Right kidney (tissue), 1 donor: ENCODE measurements around the gene HHIPL1.
"Not testable (repeated sequence)": the region's sequence is repeated elsewhere in the genome, so short reads cannot be mapped to it uniquely, and the experiment has no call there.

ENCODE experiments used
- DNase-seq: peaks from one replicate; pipeline ENCODE4 v3.0.0-alpha.2; 2016

The HHIPL1 gene

DNA sequence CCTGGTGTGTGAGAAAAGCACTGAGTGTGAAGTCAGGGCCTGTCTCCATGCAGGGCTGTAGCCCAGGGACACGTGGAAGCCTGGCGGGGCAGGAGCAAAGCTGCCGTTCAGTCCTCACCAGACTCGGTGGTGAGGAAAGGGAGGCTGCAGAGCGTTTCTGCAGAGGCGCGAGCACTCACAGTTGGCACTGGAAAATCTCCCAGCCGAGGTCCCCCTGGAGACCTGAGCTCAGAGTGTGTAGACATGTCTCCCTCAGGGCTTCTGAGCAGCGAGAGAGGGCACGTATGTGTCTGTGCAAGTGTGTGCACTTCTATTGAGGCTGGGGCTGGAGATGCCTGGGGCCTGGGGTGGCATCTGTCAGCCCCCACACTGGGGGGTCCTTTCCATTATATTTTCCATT lies 11.0 kb upstream of the HHIPL1 start:
- DNase-seq = no peak

DNA sequence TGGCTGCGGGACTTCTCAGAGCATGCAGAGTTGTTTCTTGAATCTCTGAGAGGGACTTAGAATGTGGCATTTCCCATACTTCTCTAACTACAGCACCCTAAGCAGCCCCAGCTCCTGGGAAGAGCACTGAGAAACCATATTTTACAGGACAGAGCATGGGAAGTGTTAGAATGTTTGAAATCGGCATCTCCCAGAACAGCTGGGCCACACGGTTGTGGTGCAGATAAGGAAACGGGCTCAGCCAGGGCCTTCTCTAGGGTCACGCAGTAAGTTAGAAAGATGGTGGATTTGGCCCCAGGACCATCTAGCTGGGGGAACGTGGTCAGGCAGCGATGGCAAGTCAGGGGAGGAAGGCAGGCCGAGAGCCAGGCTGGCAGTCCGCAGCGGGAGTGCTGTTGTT lies 10.5 kb upstream of the HHIPL1 start:
- no peak for DNase-seq

DNA sequence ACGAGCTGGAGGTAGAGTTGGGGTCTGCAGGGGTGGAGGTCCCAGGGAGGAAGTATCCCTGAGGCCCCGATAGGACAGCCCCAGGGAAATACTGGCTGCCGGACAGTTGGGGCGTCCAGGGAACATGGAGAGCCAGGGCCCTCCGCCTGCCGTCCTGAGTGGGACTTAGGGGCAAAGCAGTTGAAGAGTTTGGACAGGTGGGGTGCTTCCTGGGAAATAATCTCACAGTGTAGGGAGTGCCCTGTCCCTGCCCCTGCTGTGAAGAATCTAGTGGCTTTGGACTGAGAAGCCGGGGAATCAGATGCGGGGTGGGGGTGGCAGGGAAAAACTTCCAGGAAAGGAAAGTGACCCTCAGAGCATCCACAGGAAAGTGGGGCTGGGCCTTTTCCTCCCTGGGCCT lies 9.8 kb upstream of the HHIPL1 start:
- no peak for DNase-seq

DNA sequence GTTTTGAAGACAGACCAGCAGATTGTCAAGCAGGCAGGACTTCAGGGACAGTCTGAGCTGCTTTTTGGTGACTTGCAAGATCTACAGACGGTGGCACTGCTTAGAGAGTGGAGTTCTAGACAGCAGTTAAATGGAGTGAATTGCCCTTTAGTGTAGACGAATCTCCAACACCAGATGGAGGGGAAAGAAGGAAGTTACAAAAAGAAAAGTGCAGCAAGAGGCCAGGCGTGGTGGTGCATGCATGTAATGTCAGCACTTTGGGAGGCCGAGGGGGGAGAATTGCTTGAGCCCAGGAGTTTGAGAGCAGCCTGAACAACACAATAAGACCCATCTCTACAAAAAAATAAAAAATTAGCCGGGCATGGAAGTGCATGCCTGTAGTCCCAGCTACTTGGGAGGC lies 8.4 kb upstream of the HHIPL1 start:
- no peak for DNase-seq

DNA sequence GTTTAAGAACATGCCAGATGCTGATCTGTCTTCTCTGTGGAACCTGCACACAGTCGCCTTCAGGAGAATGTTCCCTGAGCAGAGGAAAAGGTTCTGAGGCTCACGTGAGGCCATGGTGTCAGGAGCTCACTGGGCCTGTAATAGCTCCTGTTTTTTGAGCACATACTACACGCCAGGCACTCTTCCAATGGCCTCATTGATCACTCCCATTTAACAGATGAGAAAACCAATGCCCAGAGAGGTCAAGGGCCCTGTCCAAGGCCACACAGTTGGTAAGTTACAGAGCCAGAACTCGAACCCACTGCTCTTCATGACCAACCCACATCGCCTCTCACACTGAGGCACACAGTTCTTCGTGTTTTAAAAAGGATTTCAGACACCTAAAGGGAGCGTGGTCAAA lies 7.3 kb upstream of the HHIPL1 start:
- DNase-seq = no peak

DNA sequence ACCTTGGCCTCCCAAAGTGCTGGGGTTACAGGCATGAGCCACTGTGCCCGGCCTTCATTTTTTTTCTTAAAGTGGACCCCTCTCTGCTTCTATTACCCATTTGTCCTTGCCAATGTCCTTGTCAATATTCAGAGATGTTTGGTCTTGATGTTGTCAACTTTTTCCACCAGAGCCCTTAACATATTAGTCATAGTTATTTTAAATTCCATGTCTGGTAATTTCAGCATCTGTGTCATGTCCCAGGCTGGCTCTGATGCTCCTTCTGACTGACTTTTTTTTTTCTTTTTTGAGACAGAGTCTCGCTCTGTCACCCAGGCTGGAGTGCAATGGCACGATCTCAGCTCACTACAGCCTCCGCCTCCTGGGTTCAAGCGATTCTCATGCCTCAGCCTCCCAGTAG lies 2.2 kb upstream of the HHIPL1 start:
- not testable (repeated sequence) for DNase-seq

DNA sequence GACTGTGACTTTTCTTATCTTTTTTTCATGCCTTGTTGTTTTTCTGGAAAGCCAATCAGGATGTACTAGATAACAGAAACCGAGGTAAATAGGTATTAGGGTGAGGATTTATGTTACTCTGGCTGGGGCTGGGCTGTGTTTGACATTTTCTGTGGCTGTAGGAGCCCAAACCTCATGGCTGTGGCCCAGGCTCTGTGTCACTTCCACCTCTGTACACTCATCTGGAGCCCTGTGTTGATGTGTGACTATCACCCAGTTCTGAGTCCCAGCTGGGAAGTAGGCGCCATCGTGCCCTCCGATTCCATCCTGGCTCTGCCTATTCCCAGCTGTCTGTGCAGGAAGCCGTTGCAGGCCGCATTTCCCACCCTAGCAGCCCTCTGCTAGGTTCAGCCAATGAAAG lies 1.6 kb upstream of the HHIPL1 start:
- no peak for DNase-seq

DNA sequence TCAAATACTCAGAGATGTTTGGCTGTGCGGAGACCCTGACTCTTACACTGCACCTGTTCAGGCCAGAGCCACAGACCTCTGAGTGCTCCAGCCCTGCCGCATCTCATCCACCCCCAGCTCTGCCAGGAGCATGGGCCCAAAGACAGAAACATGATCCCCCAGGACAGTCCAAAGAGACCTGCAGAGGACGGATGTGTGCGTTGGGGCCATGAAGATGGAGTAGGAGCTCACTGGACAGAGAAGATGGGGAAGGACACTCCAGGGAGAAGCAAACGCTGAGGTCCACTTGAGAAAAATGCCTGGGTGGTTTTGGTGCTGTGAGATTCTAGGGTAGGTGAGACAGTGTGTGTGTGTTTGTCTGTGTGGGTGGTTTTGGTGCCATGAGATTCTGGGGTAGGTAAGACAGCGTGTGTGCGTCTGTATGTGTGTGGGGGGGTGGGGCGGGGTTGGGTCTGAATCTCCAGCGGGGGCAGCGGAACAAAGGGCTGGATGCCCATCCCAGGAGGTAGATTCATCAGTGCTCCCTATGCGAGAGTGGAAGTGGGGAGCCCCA lies 818 bp upstream of the HHIPL1 start:
- no peak for DNase-seq

DNA sequence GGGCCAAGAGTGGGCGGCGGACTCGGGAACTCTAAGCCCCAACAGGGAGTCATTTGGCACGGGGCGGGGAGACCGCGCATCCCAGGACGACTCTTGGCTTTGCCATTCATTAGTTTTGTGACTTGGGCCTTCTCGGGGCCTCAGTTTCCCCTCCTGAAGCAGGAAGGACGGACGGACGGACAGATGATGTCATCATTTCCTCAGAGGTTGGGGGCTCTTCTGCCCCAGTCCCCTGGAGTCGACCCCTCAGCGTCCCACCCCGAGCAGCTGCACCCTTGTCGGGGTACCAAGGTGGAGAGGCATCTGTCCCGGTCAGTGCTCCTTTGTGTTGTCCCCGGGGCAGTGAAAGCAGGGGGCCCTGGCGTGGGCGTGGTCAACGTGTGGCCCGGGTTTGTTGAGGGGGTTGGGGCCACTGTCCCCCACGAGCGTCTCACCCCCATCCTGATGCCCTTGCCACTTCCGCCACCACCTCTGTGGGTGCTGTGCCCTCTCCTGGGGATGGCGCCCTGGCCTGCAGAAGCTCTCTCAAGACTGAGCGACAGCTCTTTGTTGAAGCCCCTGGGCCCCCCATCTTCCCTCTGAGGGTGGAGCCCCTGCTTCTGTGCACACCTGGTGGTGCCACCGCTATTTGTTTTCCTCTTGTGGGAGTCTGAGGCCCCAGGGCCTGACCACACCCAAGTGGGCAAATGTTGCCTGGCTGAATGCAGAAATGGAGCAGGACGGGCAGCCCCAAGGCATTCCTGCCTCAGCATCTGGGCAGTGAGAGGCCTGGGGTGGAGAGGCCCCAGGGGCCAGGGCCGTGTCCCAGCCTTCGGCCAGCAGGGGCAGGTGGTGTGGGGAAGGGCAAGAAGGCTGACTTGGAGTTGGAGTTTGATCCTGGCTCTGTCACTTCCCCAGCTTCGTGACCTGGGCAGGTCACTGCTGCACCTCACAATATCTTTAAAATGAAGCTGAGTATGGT lies 896 bp downstream of the HHIPL1 start:
- DNase-seq = no peak

DNA sequence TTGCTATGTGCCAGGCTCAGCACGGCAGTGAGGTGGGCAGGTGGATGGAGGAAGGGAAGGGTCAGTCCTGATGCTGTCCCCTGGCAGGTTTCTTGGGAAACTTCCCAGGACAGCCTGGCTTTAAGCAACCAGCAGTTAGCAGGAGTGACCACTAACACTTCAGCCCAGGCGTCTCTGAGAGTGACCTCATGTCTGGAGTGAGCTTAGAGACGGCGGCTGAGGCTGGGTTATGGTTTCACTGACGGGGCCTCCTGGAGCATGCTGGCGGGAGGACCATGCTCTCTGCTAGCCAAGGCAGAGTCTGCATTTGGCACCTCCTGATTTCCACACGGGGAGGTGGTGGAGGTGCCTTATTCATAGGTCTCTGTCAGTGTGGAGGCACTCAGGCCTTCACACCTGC lies 2.5 kb downstream of the HHIPL1 start:
- DNase-seq = no peak

DNA sequence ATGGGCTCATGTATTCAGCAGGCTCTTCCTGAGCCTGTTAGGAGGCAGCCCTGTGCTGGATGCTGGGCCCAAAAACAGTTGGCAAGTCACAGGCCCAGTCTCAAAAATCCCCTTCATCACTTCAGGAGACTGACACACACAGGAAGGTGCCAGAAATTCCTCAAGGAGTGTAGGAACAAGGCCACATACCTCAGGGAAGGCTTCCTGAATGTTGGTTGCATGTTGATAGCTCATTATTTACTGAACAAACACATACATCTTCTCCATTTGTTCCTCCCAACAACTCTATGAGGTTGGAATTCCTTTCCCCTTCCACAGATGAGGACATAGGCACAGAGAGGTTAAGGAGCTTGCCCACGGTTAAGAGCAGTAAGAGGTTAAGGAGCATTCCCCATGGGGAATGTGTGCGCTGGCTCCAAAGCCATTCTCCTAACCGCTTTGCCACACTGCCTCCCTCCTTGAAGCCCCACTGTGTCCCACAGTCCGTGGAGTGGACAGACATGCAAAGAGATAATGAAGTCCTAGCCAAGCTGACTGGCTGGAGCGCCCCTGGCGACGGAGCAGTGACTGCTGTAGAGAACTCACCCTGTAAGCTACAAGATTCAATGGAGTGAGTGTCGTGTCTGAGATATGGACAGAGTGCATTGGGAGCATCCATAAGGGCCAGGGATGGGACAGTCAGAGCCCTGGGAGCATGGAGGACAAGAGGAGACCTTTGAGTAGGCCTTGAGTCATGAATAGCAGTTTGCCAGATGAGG lies 3.3 kb downstream of the HHIPL1 start:
- DNase-seq = no peak

DNA sequence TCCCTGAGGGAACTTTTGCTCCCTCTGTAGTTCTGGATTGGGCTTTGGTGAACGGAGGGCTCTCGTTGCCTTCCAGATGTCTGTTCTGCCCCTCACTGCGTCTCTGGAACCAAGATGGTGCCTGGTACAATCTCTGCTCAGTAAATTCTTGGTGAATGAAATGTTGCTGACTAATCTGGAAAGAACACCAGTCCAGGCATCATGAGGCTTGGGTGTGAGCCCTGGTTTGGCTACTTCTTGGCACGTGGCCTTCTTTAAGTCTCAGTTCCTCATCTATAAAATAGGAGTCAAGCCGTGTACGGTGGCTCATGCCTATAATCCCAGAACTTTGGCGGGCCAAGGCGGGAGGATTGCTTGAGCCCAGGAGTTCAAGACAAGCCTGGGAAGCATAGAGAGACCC lies 4.3 kb downstream of the HHIPL1 start:
- DNase-seq = no peak

DNA sequence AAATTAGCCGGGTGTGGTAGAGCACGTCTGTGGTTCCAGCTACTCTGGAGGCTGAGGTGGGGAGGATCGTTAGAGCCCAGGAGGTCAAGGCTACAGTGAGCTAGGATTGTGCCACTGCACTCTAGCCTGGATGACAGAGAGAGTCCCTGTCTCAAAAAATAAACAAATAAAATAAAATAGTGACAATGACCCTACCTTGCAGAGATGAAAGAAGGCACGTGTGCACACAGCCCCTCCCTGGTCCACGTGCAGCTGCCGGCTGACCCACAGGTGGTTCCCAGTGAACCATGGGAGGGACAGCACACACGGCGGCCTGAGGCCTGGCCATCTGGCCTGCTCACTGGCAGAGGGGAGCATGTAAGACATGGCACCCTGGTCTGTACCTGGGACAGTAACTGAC lies 4.7 kb downstream of the HHIPL1 start:
- no peak for DNase-seq

DNA sequence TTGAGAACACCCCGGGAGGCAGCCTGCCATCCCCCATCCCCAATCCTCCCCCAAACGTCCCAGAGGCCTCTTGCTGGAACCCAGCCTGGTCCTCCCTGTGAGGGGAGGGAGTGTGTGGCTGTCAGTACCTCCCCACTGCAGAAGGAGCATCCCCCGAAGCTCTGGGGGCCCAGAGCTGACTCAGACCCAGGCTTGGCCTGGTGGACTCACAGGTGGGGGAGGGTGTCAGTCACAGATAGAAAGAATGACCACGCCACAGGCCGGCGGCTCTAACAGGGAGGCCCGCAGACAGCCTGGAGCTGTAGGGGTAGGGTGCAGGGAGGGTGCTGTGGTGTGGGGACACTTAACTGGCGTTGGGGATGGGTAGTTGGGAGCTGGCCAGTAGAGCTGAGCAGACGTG lies 5.3 kb downstream of the HHIPL1 start:
- no peak for DNase-seq

DNA sequence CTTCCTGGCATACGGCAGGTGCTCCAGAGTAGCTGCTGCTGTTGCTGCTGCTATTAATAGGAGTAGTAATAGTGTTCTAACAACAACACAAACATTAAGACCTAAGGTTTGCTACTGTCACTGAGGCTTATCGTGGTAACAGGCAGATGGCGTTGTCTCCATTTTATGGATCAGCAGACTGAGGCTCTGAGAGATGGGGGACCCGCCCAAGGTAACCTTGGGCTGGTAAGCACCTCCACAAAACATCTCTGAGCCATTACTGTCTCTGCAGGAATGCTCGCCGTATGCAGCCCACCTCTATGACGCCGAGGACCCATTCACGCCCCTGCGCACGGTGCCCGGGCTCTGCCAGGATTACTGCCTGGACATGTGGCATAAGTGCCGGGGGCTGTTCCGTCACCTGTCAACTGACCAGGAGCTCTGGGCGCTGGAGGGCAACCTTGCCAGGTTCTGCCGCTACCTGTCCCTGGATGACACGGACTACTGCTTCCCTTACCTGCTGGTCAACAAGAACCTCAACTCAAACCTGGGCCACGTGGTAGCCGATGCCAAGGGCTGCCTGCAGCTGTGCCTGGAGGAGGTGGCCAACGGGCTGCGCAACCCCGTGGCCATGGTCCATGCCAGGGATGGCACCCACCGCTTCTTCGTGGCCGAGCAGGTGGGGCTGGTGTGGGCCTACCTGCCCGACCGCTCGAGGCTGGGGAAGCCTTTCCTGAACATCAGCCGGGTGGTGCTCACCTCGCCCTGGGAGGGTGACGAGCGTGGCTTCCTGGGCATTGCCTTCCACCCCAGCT lies 7.2 kb downstream of the HHIPL1 start:
- DNase-seq = no peak

DNA sequence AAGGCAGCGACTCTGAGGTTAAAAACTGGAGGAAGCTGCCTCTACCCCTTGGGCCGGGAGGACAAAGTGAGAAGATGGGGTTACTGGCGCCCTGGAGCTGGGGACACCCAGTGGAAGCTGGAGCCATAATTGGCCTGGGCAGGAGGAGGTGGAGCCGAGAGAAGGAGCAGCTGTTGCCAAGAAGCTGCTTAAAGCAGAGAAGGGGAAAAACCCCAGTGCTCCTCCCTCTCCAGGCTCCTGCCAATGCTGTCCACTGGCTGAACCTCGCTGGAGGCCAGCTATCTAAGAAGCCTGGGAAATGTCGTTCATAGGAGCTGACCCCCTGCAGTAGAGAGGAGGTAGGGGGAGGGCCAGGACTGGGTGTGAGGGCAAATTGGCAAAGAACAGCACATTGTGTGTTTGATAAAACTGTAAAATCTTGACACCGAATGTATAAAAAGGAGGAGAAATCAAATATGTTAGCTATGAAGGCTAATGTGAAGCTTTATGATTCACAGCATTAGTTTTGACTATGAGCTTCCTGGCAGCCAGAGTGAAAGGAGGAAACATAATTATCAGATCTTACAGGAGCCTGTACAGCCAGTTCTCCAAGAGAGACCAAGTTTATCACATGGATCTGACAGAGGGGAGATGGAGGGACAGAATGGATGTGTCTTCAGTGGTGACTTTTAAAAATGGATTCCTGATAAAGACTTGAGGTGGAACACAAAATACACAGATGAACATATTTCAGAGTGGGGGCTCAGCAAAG lies 9.5 kb downstream of the HHIPL1 start:
- DNase-seq = no peak

DNA sequence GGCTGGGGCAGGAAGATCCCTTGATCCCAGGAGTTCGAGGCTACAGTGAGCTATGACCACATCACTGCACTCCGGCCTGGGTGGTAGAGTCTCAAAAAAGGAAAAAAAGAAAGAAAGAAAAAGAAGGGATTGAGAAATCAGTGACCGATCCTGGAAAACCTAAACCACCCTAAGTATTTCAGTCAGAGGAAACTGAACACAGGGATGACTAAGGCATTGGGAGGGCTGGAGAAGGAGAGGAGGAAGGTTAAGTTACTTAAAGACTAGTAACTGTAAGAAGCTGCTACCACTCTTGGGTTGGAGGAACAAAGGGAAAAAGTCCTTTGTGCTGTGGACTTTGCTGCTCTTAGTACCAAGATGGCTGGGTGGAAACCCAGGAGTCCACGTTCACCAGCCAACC lies 10.6 kb downstream of the HHIPL1 start:
- DNase-seq = no peak

DNA sequence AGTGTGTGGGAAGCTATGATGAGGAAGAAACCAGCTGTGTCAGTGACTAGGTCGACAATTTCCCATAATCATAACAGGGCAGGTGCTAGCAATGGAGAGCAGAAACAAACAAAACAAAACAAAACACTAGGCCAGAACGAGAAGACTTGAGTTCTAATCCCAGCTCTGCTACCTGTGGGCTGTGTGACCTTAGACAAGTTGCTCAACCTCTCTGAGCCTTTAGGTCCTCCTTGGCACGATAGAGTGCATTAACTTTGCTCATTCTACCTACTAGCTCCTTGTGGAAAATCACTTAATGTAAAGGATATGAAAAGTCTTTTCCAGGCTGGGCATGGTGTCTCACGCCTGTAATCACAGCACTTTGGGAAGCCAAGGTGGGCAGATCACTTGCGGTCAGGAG lies 11.2 kb downstream of the HHIPL1 start:
- DNase-seq = no peak

DNA sequence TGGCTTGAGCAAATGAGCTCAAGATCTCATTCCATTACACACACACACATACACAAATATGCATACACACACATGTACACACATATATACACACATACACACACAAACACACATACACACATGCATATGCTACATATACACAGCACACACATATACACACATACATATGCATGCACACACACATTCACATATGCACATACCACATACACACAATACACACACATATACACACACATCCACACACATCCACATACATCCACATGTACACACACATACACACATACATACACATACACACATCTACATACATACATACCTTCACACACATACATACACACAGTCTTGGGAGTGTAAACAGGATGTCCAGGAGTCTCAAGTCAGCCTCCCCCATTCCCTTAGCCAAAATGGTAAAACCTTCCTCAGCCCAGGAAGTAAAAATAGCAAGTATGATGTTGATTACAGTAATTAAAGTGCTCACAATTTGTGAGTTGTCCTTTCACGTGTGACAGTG lies 12.8 kb downstream of the HHIPL1 start:
- DNase-seq = no peak

DNA sequence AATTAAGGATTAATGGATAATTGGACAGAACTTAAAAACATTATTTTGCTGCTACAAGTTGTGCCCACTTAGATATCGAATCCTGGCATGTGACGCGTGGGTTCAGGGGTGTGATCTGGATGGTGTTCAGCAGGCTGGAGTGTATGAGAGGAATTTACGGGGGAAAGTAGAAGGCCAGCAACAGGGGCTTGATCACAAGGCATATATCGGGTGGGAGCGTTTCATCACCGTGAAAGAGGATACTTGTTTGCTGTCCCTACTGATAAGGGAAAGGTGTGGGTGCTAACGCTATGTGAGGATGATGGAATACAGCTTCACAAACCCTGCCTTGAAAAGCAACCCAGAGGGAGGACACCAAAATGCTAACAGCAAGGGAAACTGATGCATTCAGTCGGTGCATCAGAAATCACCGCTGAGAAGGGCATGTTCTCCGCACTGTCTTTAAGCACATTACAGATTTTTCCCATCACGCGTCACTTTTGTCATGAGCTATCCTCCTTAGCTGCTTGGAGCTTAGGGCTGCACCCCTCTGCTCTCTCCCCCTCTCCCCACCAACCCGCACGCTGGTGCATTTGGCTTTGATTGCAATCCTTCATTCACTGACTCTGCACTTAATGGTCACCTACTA lies 13.4 kb downstream of the HHIPL1 start:
- DNase-seq = no peak

DNA sequence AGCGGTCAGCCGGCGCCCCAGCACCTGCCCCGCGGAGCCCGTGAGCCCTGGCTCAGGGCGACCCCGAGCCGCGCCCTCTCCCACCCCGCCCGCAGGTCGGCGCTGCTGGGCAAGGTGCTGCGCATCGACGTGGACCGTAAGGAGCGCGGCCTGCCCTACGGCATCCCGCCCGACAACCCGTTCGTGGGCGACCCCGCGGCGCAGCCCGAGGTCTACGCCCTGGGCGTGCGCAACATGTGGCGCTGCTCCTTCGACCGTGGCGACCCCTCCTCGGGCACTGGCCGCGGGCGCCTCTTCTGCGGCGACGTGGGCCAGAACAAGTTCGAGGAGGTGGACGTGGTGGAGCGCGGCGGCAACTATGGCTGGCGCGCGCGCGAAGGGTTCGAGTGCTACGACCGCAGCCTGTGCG lies 14.4 kb downstream of the HHIPL1 start:
- DNase-seq = peak; percentile 40
